Keratinocyte (primary cell): ENCODE measurements around the gene FASN.

Experiments
- CTCF ChIP-seq, 3 experiments: IDR thresholded peaks in 1 of 3; conservative IDR thresholded peaks in 1 of 3; optimal IDR thresholded peaks in 1 of 3; 2 replicates in 2 of 3; 3 replicates in 1 of 3; pipeline versions ENCODE3 to v1.5.1; 2011; ENCODE audit warnings: low read length in 3 of 3, mild to moderate bottlenecking in 3 of 3, moderate library complexity in 2 of 3, control low read depth in 1 of 3, inconsistent platforms in 1 of 3; ENCODE audit not compliant: insufficient read depth in 2 of 3; ENCODE audit errors: extremely low read depth in 1 of 3
- EZH2 ChIP-seq: IDR thresholded peaks from one replicate; pipeline ENCODE4 v1.6.1; 2012; ENCODE audit warnings: inconsistent platforms, mild to moderate bottlenecking, low read length, moderate library complexity

GRCh38 chr17:82065638-82066303 is 32.3 kb downstream of the FASN start, which contains the start of gene DUS1L:
- TF ChIP-seq EZH2 (no peak), CTCF (optimal IDR thresholded peaks at IDR 0.05 in 1 of 3, IDR thresholded peaks at IDR 0.05 in 1 of 3, conservative IDR thresholded peaks at IDR 0.05 in 1 of 3; ENCODE audit: extremely low read depth in 1 of 3, insufficient read depth in 2 of 3, low read length in 3 of 3) (no peak)
